SK-N-SH treated with all-trans-retinoic acid at 6 μM for 48 hours (cell line): Measurements from ENCODE around the gene TIMM13.

ENCODE experiments used
- ARNTL ChIP-seq: fragments of 450-650 bp; formaldehyde crosslinking; IDR thresholded peaks from 2 replicates; pipeline ENCODE4 v1.5.0; 2020; ENCODE audit warnings: low read depth, mild to moderate bottlenecking, moderate library complexity, borderline replicate concordance
- GLIS3 ChIP-seq: fragments of 250-450 bp; sonication (Bioruptor Pico); IDR thresholded peaks from 2 replicates; pipeline ENCODE4 v1.5.0; 2020; ENCODE audit warnings: mild to moderate bottlenecking, moderate library complexity
- OSR1 ChIP-seq: fragments of 250-450 bp; sonication (Bioruptor Pico); IDR thresholded peaks from 2 replicates; pipeline ENCODE4 v1.8.0; 2022; ENCODE audit warnings: moderate library complexity, mild to moderate bottlenecking, inconsistent platforms
- RARB ChIP-seq: fragments of 250-450 bp; sonication (Bioruptor Pico); IDR thresholded peaks from 2 replicates; pipeline ENCODE4 v1.8.0; 2021; ENCODE audit warnings: mild to moderate bottlenecking, moderate library complexity
- TCF4 ChIP-seq: fragments of 250-450 bp; sonication (Bioruptor Pico); IDR thresholded peaks from 2 replicates; pipeline ENCODE4 v1.8.0; 2021; ENCODE audit warnings: mild to moderate bottlenecking, moderate library complexity, borderline replicate concordance
- ZC3H10 ChIP-seq: fragments of 250-450 bp; sonication (Bioruptor Pico); IDR thresholded peaks from 2 replicates; pipeline ENCODE4 v1.5.1; 2021; ENCODE audit warnings: mild to moderate bottlenecking, moderate library complexity
- ZFP30 ChIP-seq: fragments of 450-650 bp; formaldehyde crosslinking; IDR thresholded peaks from 2 replicates; pipeline ENCODE4 v1.5.0; 2022; ENCODE audit warnings: mild to moderate bottlenecking, moderate library complexity
- TF ChIP-seq, protein P1 (sequence below): fragments of 250-450 bp; sonication (Bioruptor Pico); IDR thresholded peaks from 2 replicates; pipeline ENCODE4 v1.5.0; 2020; ENCODE audit warnings: mild to moderate bottlenecking, moderate library complexity
- TF ChIP-seq, protein P2 (sequence below): fragments of 250-450 bp; sonication (Bioruptor Pico); IDR thresholded peaks from 2 replicates; pipeline ENCODE4 v1.8.0; 2020; ENCODE audit warnings: mild to moderate bottlenecking, moderate library complexity, borderline replicate concordance
- TF ChIP-seq, protein P3 (sequence below): fragments of 250-450 bp; sonication (Bioruptor Pico); IDR thresholded peaks from 2 replicates; pipeline ENCODE4 v1.5.1; 2020; ENCODE audit warnings: low read depth, mild to moderate bottlenecking, moderate library complexity
- TF ChIP-seq, protein P4 (sequence below): fragments of 250-450 bp; sonication (Bioruptor Pico); IDR thresholded peaks from 2 replicates; pipeline ENCODE4 v1.5.1; 2021; ENCODE audit warnings: mild to moderate bottlenecking, moderate library complexity

GRCh38 chr19:2394054-2394441 is 33.3 kb downstream of the TIMM13 start:
- no peak for TF ChIP-seq TCF4 (CRISPR knock-in tag)
- no peak for TF ChIP-seq ARNTL (CRISPR knock-in tag)
- TF ChIP-seq, protein P1, sequence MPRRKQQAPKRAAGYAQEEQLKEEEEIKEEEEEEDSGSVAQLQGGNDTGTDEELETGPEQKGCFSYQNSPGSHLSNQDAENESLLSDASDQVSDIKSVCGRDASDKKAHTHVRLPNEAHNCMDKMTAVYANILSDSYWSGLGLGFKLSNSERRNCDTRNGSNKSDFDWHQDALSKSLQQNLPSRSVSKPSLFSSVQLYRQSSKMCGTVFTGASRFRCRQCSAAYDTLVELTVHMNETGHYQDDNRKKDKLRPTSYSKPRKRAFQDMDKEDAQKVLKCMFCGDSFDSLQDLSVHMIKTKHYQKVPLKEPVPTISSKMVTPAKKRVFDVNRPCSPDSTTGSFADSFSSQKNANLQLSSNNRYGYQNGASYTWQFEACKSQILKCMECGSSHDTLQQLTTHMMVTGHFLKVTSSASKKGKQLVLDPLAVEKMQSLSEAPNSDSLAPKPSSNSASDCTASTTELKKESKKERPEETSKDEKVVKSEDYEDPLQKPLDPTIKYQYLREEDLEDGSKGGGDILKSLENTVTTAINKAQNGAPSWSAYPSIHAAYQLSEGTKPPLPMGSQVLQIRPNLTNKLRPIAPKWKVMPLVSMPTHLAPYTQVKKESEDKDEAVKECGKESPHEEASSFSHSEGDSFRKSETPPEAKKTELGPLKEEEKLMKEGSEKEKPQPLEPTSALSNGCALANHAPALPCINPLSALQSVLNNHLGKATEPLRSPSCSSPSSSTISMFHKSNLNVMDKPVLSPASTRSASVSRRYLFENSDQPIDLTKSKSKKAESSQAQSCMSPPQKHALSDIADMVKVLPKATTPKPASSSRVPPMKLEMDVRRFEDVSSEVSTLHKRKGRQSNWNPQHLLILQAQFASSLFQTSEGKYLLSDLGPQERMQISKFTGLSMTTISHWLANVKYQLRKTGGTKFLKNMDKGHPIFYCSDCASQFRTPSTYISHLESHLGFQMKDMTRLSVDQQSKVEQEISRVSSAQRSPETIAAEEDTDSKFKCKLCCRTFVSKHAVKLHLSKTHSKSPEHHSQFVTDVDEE, result no peak
- TF ChIP-seq ZC3H10, result no peak
- TF ChIP-seq, protein P2, sequence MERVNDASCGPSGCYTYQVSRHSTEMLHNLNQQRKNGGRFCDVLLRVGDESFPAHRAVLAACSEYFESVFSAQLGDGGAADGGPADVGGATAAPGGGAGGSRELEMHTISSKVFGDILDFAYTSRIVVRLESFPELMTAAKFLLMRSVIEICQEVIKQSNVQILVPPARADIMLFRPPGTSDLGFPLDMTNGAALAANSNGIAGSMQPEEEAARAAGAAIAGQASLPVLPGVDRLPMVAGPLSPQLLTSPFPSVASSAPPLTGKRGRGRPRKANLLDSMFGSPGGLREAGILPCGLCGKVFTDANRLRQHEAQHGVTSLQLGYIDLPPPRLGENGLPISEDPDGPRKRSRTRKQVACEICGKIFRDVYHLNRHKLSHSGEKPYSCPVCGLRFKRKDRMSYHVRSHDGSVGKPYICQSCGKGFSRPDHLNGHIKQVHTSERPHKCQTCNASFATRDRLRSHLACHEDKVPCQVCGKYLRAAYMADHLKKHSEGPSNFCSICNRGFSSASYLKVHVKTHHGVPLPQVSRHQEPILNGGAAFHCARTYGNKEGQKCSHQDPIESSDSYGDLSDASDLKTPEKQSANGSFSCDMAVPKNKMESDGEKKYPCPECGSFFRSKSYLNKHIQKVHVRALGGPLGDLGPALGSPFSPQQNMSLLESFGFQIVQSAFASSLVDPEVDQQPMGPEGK (CRISPR knock-in tag), result no peak
- TF ChIP-seq, protein P3, sequence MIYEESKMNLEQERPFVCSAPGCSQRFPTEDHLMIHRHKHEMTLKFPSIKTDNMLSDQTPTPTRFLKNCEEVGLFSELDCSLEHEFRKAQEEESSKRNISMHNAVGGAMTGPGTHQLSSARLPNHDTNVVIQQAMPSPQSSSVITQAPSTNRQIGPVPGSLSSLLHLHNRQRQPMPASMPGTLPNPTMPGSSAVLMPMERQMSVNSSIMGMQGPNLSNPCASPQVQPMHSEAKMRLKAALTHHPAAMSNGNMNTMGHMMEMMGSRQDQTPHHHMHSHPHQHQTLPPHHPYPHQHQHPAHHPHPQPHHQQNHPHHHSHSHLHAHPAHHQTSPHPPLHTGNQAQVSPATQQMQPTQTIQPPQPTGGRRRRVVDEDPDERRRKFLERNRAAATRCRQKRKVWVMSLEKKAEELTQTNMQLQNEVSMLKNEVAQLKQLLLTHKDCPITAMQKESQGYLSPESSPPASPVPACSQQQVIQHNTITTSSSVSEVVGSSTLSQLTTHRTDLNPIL (CRISPR knock-in tag), result no peak
- no peak for TF ChIP-seq ZFP30 (CRISPR knock-in tag)
- TF ChIP-seq RARB (CRISPR knock-in tag), result no peak
- TF ChIP-seq, protein P4, sequence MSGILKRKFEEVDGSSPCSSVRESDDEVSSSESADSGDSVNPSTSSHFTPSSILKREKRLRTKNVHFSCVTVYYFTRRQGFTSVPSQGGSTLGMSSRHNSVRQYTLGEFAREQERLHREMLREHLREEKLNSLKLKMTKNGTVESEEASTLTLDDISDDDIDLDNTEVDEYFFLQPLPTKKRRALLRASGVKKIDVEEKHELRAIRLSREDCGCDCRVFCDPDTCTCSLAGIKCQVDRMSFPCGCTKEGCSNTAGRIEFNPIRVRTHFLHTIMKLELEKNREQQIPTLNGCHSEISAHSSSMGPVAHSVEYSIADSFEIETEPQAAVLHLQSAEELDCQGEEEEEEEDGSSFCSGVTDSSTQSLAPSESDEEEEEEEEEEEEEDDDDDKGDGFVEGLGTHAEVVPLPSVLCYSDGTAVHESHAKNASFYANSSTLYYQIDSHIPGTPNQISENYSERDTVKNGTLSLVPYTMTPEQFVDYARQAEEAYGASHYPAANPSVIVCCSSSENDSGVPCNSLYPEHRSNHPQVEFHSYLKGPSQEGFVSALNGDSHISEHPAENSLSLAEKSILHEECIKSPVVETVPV (CRISPR knock-in tag), result no peak
- no peak for TF ChIP-seq GLIS3 (CRISPR knock-in tag)
- no peak for TF ChIP-seq OSR1 (CRISPR knock-in tag)
